ENCODE results near the gene CNOT8.

GRCh38 chr5:154815025-154815424, 43.4 kb upstream of the CNOT8 start:
- no peak for TF ChIP-seq POLR2A (IDR thresholded peaks at IDR 0.05; ENCODE audit: low read depth, low read length)
- TF ChIP-seq POLR2AphosphoS5 (IDR thresholded peaks at IDR 0.05; ENCODE audit: low read depth, low read length), result no peak
- no peak for TF ChIP-seq TAF1 (IDR thresholded peaks at IDR 0.05; ENCODE audit: low read depth, low read length)
- TF ChIP-seq SPI1 (IDR thresholded peaks at IDR 0.05; ENCODE audit: low read depth, low read length), result no peak

Measured in GM12891 (cell line).